GM20431 (cell line): ENCODE measurements around the gene SPPL2B.

ENCODE experiments used
- in situ Hi-C: fragments of 300-500 bp; cut with MseI, MboI; formaldehyde crosslinking; loops from one replicate; pipeline ENCODE4 v1.15.0; 2020; ENCODE audit warnings: low sequenced_read_pairs; ENCODE audit not compliant: unreplicated experiment

Gene SPPL2B

DNA sequence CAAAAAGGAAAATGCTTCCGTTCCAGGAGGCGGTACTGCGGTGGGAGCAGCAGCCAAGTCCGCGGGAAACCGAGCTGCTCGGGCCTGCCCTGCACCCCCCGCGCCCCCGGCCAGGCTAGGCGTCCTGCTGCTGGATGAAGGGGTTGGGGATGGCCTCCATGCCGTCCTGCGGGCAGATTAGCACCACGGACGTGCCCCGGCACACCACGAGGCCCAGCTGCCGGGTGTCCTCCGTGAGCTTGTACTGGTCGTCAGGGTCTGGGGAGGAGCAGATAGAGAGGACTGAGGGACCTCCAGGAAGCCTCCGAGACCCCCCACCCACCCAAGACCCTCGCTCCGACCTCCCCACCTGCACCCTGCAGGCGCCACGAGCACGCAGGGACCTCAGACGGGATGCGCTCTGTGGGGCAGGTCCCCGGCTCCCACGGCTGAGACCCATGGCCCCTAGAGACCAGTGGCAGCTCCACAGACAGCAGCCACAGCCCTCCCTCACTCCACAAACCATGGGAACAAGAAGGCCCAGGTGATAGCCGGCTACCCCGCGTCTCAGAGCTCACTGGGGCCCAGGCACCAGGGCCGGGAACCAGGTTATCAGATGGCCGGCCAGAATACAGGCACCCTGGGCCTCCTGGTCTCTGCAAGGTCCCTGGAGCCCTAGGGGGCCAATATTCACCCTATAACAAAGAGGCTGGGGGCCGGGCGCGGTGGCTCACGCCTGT, 6.8 kb upstream of the SPPL2B start:
- in situ Hi-C loops, result no loop called here

- in situ Hi-C loops, result no loop called here
Observed at GRCh38 chr19:2323707-2324106, 4.8 kb upstream of the SPPL2B start.

DNA sequence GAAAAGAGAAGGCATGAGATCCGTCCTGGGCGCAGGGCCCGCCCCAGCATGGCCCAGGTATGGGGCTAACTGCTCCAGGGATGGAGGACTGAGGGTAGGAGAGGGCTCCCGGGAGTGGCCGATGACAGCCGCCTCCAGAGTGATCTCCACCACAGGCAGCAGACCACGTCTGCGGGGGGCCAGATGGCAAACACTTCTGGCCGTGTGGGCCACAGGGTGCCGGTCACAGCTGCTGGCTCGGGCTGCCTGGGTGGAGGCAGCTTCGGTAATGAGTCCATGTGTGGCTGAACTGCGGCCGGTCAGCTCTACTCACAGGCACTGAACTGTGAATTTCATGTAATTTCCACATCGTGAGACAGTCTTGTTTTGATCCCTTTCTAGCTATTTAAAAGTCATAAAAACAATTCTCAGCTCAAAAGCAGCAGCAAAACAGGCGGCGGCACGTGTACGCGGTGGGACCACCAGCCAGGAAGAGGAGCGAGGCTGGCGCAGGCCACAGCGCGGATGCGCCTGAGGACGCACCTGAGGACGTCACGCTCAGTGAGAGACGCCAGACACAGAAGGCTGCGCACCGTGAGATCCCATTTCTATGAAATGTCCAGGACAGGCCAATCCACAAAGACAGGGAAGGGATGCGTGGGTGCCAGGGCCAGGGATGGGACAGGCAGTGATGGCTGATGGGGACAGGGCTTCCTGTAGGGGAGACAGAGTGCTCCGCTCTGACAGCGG, 4.1 kb upstream of the SPPL2B start:
- in situ Hi-C loops, result no loop called here

DNA sequence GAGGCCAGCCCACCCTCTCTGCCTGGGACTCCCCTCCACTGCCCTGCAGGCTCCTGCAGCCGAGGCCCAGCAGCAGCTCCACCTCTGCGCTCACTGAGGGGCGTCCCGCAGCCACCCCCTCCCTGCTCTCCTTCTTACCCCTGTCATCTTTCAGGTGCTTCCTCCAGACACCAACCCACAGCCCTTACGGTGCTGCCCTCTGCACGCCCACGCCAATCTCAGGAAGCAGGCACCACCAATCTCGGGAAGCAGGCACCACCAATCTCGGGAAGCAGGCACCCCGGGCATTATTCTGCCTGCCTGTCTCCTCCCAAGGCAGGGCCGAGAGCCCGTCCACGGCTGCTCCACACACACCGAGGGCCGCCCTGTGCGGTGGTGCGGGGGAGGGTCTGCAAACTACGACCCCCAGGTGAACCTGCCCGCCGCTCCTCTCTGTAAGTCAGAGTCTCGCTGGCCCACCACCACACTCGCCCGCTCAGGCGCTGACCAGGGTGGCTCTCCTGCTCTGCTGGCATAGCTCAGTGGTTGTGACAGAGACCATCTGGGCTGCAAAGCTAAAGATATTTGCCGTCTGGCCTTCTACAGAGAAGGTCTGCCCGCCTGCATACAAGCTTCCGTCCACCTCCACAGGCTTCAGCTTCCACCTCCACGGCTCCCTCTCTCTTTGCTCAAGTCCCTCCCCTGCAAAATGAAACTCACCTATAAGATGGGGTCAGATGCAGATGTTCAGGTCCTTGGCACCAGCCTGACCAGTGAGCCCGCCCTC, 3.0 kb upstream of the SPPL2B start:
- in situ Hi-C loops, result no loop called here

DNA sequence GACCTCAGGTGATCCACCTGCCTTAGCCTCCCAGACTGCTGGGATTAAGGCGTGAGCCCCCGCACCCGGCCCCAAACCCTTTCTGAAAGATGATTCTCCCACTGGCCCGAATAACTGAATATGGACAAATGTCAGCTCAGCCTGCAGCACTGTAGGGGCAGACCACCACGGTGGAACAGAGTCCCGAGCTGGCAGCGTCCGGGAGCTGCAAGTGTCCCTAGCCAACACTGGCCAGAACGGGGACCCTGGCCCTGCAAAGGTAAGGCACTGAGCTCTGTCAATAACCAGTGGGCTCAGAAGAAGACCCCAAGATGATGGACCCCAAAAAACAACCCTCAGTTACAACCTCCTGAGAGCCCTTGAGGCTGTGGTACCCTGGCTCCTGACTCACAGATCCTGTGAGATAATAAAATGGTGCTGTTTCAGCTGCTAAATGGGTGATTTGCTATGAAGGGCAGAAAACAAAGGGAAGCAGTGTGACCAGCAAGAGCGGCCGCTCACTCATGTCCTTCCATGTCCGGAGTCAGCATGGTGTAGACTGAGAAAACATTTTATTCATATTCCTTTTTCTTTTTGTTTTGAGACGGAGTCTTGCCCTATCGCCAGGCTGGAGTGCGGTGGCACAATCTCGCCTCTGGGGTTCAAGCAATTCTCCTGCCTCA, 1.7 kb upstream of the SPPL2B start:
- in situ Hi-C loops, result no loop called here

GRCh38 chr19:2327773-2328400, 597 bp upstream of the SPPL2B start:
- in situ Hi-C loops, result no loop called here

GRCh38 chr19:2329149-2329478, 630 bp downstream of the SPPL2B start:
- in situ Hi-C loops, result no loop called here

DNA sequence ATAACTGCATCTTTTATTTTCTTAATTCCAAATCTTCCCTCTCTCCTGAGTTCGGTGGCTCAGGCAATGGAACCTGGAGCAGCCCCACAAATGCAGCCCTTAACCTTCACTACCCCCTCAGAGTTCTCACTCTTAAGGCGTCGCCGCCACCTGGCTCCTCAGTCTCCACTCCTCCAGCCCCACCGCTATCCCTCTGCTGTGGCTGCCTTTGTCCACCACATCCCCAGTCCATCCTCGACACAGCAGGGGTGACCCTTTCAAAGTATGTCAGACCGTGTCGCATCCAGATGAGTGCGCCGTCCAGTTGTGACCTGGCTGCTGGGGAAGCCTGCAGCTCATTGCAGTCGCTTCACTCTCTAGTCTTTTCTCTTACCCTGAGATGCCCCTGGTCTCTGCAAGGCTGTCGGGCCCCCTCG, 1.0 kb downstream of the SPPL2B start:
- in situ Hi-C loops, result no loop called here

GRCh38 chr19:2330255-2330631, 1.8 kb downstream of the SPPL2B start:
- in situ Hi-C loops, result no loop called here

GRCh38 chr19:2330632-2331284, 2.3 kb downstream of the SPPL2B start:
- in situ Hi-C loops, result no loop called here

GRCh38 chr19:2331601-2332246, 3.2 kb downstream of the SPPL2B start:
- in situ Hi-C loops, result no loop called here

GRCh38 chr19:2332341-2333026, 4.0 kb downstream of the SPPL2B start:
- in situ Hi-C loops, result no loop called here

GRCh38 chr19:2333027-2333806, 4.7 kb downstream of the SPPL2B start:
- in situ Hi-C loops, result no loop called here

GRCh38 chr19:2333807-2334211, 5.3 kb downstream of the SPPL2B start:
- in situ Hi-C loops, result no loop called here

DNA sequence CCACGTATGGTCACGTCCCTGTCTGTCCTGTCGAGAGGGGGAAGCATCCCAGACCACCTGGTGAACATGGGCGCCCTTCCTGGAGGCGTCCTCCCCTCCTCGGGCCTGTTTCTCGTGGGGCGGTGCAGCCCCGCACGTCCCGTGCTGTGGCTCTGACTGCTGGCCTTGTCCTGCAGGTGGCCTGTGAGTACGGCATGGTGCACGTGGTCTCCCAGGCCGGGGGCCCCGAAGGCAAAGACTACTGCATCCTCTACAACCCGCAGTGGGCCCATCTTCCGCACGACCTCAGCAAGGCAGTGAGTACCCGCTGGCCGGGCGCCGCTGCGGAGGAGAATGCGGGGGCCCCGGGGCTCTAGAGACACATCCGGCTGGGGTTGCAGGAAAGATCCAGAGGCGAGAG, 5.9 kb downstream of the SPPL2B start:
- in situ Hi-C loops, result no loop called here

DNA sequence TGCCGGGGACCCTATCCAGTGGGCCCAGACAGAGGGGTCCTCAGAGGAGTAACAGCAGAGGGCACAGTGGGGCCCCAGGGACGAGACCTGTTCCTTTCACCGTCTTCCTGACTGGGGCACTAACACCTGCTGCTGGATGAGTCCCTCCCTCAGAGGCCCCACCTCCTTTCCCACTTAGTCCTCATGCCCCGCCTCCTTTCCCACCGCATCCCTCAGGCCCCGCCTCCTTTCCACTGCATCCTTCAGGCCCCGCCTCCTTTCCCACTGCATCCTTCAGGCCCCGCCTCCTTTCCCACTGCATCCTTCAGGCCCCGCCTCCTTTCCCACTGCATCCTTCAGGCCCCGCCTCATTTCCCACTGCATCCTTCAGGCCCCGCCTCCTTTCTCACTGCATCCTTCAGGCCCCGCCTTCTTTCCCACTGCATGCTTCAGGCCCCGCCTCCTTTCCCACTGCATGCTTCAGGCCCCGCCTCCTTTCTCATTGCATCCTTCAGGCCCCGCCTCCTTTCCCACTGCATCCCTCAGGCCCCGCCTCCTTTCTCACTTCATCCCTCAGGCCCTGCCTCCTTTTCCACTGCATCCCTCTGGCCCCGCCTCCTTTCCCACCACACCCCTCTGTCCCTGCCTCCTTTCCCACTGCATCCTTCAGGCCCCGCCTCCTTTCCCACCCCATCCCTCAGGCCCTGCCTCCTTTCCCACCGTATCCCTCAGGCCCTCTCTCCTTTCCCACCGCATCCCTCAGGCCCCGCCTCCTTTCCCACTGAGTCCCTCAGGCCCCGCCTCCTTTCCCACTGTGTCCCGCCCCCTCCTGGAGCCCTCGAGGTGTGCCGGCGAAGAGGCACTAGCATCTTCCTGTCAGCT, 6.7 kb downstream of the SPPL2B start:
- in situ Hi-C loops, result no loop called here

GRCh38 chr19:2335848-2336247, 7.4 kb downstream of the SPPL2B start:
- in situ Hi-C loops, result no loop called here
